GM12865 (cell line): ENCODE results near the gene PRM1.

Experiments
- DNase-seq: peaks from one replicate; pipeline ENCODE4 v3.0.0; 2010; ENCODE audit warnings: low read depth
- H3K4me3 ChIP-seq: 2 replicates; pipeline ENCODE4 v1.5.1; 2011; ENCODE audit warnings: mild to moderate bottlenecking, low read depth, low read length, control low read depth
- CTCF ChIP-seq: IDR thresholded peaks from 2 replicates; pipeline ENCODE4 v1.5.1; 2011; ENCODE audit warnings: low read length, control low read depth, low read depth, inconsistent platforms; ENCODE audit not compliant: insufficient read depth; ENCODE audit errors: missing control alignments

Gene PRM1, protein sequence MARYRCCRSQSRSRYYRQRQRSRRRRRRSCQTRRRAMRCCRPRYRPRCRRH

DNA sequence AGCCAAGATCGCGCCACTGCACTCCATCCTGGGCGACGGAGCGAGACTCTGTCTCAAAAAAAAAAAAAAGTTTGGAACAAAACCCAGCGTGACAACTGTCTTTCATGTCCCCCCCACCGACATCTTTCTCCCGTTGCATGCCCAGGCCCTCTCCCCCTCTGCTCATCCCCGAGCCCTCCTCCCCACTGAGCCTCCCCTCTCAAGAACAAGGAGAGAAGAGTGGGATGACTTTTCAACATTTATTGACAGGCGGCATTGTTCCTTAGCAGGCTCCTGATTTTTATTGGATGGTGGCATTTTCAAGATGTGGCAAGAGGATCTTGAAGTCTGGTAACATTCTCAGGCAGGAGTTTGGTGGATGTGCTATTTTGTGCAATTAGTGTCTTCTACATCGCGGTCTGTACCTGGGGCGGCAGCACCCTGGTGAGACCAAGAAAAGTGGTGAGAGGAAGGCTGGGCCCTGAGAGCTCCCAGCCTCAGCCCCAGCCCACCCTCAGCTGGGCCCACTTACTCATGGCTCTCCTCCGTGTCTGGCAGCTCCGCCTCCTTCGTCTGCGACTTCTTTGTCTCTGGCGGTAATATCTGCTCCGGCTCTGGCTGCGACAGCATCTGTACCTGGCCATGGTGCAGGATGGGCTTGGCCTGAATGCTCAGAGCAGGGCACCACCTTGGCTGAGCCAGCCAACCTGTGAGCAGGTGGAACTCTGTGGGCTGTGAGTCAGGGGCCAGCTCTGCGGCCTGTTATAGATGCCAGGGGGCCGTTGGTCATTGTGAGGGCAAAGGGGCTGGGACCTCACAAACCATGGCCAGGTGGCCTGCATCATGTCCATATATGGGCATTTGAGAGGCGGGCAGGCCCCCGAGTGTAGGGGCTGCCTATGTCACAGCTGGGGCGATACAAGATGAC lies at the start of gene PRM1:
PRM1 (minus strand) TSS at position 715 of the 907 bp plus-strand sequence; CDS start at position 623, 92 bp downstream.
- no peak for TF ChIP-seq CTCF
- DNase-seq: no peak
- no peak within 1 kb of the TSS for H3K4me3 ChIP-seq

GRCh38 chr16:11330526-11331237 lies 49.6 kb upstream of the PRM1 start:
- DNase-seq: no peak
- no peak overlapping the region for H3K4me3 ChIP-seq
- no peak for TF ChIP-seq CTCF

- no peak for TF ChIP-seq CTCF
- DNase-seq: no peak
- H3K4me3 ChIP-seq: no peak overlapping the region
Observed at GRCh38 chr16:11329891-11330290, 48.8 kb upstream of the PRM1 start.

GRCh38 chr16:11329071-11329491 lies 48.0 kb upstream of the PRM1 start:
- H3K4me3 ChIP-seq: peak overlapping the region; percentile 51
- TF ChIP-seq CTCF: no peak
- DNase-seq: peak; percentile 80

GRCh38 chr16:11328172-11329070 lies 47.3 kb upstream of the PRM1 start:
- peak overlapping the region; percentile 60 for H3K4me3 ChIP-seq
- no peak for TF ChIP-seq CTCF
- DNase-seq: peak; percentile 98

DNA sequence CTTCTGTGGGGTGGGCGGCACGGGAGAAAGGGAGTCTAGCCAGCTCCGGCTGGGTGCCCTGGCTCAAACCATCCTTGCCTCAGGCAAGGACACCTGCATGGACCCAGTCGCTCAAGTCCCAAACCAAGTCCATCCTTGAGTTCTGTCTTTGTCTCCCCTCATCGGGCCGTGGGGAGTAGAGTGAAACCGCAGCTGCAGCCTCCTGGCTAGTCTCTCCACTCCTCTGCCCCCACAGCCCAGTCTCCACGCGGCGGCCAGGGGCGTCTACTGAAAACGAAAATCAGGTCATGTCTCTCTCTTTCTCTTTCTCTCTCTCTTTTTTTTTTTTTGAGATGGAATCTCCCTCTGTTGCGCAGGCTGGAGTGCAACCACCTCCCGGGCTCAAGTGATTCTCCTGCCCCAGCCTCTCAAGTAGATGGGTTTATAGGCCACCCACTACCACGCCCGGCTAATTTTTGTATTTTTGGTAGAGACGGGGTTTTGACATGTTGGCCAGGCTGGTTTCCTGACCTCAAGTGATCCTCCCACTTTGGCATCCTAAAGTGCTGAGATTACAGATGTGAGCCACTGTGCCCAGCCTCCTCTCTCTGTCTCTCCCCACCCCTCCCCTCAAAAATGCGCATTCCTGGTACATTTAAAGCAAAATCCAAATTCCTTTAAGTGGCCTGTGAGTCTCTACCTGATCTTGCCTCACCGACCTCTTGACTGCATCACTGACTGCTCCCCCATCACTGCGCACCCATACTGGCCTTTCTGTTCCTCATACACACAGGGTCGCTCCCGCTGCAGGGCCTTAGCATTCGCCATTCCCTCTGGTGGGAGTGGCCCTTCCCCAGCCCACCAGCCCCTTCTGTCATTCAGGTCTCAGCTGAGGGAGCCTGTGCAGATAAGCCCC lies 46.4 kb upstream of the PRM1 start:
- TF ChIP-seq CTCF: no peak
- DNase-seq: peak; percentile 90
- peak overlapping the region; percentile 60 for H3K4me3 ChIP-seq
